Activated CD8-positive, alpha-beta T cell treated with anti-CD3 and anti-CD28 coated beads, Interleukin-2, amount 10 ng/mL, durations not matched to agents 7 days and 5 days (primary cell): ENCODE results near the gene PSEN1. TPM values are rescaled to one million over a fixed set of nuclear protein-coding genes. Genes with fewer than 3 reads are reported as not detected.

Experiments
- ATAC-seq: fragments of 150-1000 bp; cut with Tn5 transposase; one replicate; pipeline ENCODE4 v1.10.0; 2021; ENCODE audit warnings: moderate library complexity
- CTCF ChIA-PET: fragments of 350-600 bp; sonication (Branson Sonifier 250); formaldehyde crosslinking; loops from one replicate; lab custom pipeline; 2021; ENCODE audit warnings: antibody characterized with exemption; lab: Charles Lee
- POLR2A ChIA-PET: fragments of 350-600 bp; sonication (Branson Sonifier 250); formaldehyde crosslinking; loops from one replicate; lab custom pipeline; 2021; ENCODE audit warnings: antibody characterized with exemption; lab: Charles Lee
- DNase-seq: peaks from one replicate; pipeline ENCODE4 v3.0.0-alpha.2; 2020
- H3K27ac Mint-ChIP-seq: one replicate; pipeline ENCODE4 v1.8.0; 2021; ENCODE audit warnings: mild to moderate bottlenecking, mixed read lengths
- H3K27me3 Mint-ChIP-seq: one replicate; pipeline ENCODE4 v1.8.0; 2021; ENCODE audit warnings: low read depth, mixed read lengths
- H3K36me3 Mint-ChIP-seq: one replicate; pipeline ENCODE4 v1.8.0; 2021; ENCODE audit warnings: low read depth, mixed read lengths
- H3K4me1 Mint-ChIP-seq: one replicate; pipeline ENCODE4 v1.8.0; 2021; ENCODE audit warnings: low read depth, mixed read lengths
- H3K4me3 Mint-ChIP-seq: one replicate; pipeline ENCODE4 v1.8.0; 2021; ENCODE audit warnings: mild to moderate bottlenecking, mixed read lengths
- H3K9me3 Mint-ChIP-seq: one replicate; pipeline ENCODE4 v1.8.0; 2022; ENCODE audit warnings: mixed read lengths; ENCODE audit not compliant: insufficient read depth
- total RNA-seq, 2 experiments: library from RNA; stranded (reverse); gene quantifications; one replicate each; pipeline ENCODE4 v1.2.3, GENCODE V29; 2021

Gene PSEN1
- total RNA-seq, 2 experiments from 2014 or later, result 33.0 to 33.7 TPM

GRCh38 chr14:73249564-73250316 lies 113.4 kb downstream of the PSEN1 start:
- Mint-ChIP-seq H3K4me3 (no peak overlapping the region), H3K9me3 (no peaks in the 10 kb centered on the region), H3K4me1 (peaks cover 29% of the 10 kb centered on the region), H3K27ac (no peak overlapping the region), H3K36me3 (no peaks in the 10 kb centered on the region), H3K27me3 (peaks cover 14% of the 10 kb centered on the region)
- ChIA-PET POLR2A (no interaction called here), CTCF (no interaction called here)
- DNase-seq (no peak), ATAC-seq (no peak)

GRCh38 chr14:73250317-73250713 lies 114.0 kb downstream of the PSEN1 start:
- H3K9me3 Mint-ChIP-seq, result no peaks in the 10 kb centered on the region
- H3K4me3 Mint-ChIP-seq, result no peak overlapping the region
- ChIA-PET CTCF (no interaction called here), POLR2A (no interaction called here)
- H3K27me3 Mint-ChIP-seq, result peaks cover 10% of the 10 kb centered on the region
- no peak for DNase-seq
- ATAC-seq, result no peak
- H3K36me3 Mint-ChIP-seq, result no peaks in the 10 kb centered on the region
- H3K27ac Mint-ChIP-seq, result no peak overlapping the region
- H3K4me1 Mint-ChIP-seq, result peaks cover 27% of the 10 kb centered on the region

GRCh38 chr14:73250781-73251500 lies 114.6 kb downstream of the PSEN1 start:
- ChIA-PET CTCF (no interaction called here), POLR2A (no interaction called here)
- H3K4me1 Mint-ChIP-seq, result peaks cover 28% of the 10 kb centered on the region
- ATAC-seq (no peak), DNase-seq (no peak)
- H3K27me3 Mint-ChIP-seq, result peaks cover 10% of the 10 kb centered on the region
- no peaks in the 10 kb centered on the region for H3K9me3 Mint-ChIP-seq
- H3K27ac Mint-ChIP-seq, result peak overlapping the region; percentile 40
- no peak overlapping the region for H3K4me3 Mint-ChIP-seq
- H3K36me3 Mint-ChIP-seq, result no peaks in the 10 kb centered on the region

- DNase-seq (no peak), ATAC-seq (no peak)
- H3K4me1 Mint-ChIP-seq, result peaks cover 24% of the 10 kb centered on the region
- ChIA-PET POLR2A (no interaction called here), CTCF (no interaction called here)
- H3K27me3 Mint-ChIP-seq, result peaks cover 9% of the 10 kb centered on the region
- H3K36me3 Mint-ChIP-seq, result no peaks in the 10 kb centered on the region
- no peak overlapping the region for H3K4me3 Mint-ChIP-seq
- H3K27ac Mint-ChIP-seq, result no peak overlapping the region
- H3K9me3 Mint-ChIP-seq, result no peaks in the 10 kb centered on the region
Observed at GRCh38 chr14:73251516-73252215, 115.4 kb downstream of the PSEN1 start.

- Mint-ChIP-seq H3K4me3 (no peak overlapping the region), H3K9me3 (no peaks in the 10 kb centered on the region), H3K36me3 (no peaks in the 10 kb centered on the region), H3K27ac (no peak overlapping the region), H3K4me1 (peaks cover 14% of the 10 kb centered on the region), H3K27me3 (peaks cover 2% of the 10 kb centered on the region)
- ChIA-PET POLR2A (no interaction called here), CTCF (no interaction called here)
- ATAC-seq (no peak), DNase-seq (no peak)
Observed at GRCh38 chr14:73252491-73253322, 116.4 kb downstream of the PSEN1 start.

- Mint-ChIP-seq H3K9me3 (no peaks in the 10 kb centered on the region), H3K4me1 (peaks cover 9% of the 10 kb centered on the region), H3K27me3 (peaks cover 2% of the 10 kb centered on the region), H3K27ac (no peak overlapping the region), H3K4me3 (no peak overlapping the region), H3K36me3 (no peaks in the 10 kb centered on the region)
- CTCF ChIA-PET, result no interaction called here
- ATAC-seq (no peak), DNase-seq (no peak)
- POLR2A ChIA-PET, result no interaction called here
Observed at GRCh38 chr14:73253323-73253610, 117.0 kb downstream of the PSEN1 start.

GRCh38 chr14:73253721-73254120 lies 117.4 kb downstream of the PSEN1 start:
- no peak for ATAC-seq
- Mint-ChIP-seq H3K27me3 (peaks cover 2% of the 10 kb centered on the region), H3K9me3 (no peaks in the 10 kb centered on the region), H3K36me3 (no peaks in the 10 kb centered on the region), H3K4me3 (no peak overlapping the region), H3K4me1 (peaks cover 5% of the 10 kb centered on the region), H3K27ac (no peak overlapping the region)
- DNase-seq, result no peak
- POLR2A ChIA-PET, result no interaction called here
- CTCF ChIA-PET, result no interaction called here

GRCh38 chr14:73254247-73255004 lies 118.1 kb downstream of the PSEN1 start:
- Mint-ChIP-seq H3K9me3 (no peaks in the 10 kb centered on the region), H3K4me3 (no peak overlapping the region), H3K36me3 (no peaks in the 10 kb centered on the region), H3K27me3 (no peaks in the 10 kb centered on the region), H3K27ac (no peak overlapping the region), H3K4me1 (peaks cover 3% of the 10 kb centered on the region)
- ATAC-seq, result no peak
- POLR2A ChIA-PET, result no interaction called here
- no peak for DNase-seq
- CTCF ChIA-PET, result no interaction called here

- peaks cover 3% of the 10 kb centered on the region for H3K4me1 Mint-ChIP-seq
- H3K27me3 Mint-ChIP-seq, result no peaks in the 10 kb centered on the region
- no peak for DNase-seq
- no peak overlapping the region for H3K4me3 Mint-ChIP-seq
- CTCF ChIA-PET, result no interaction called here
- no peak for ATAC-seq
- H3K27ac Mint-ChIP-seq, result no peak overlapping the region
- POLR2A ChIA-PET, result no interaction called here
- H3K36me3 Mint-ChIP-seq, result no peaks in the 10 kb centered on the region
- H3K9me3 Mint-ChIP-seq, result no peaks in the 10 kb centered on the region
Observed at GRCh38 chr14:73255005-73255400, 118.7 kb downstream of the PSEN1 start.

GRCh38 chr14:73255693-73256225 lies 119.5 kb downstream of the PSEN1 start:
- CTCF ChIA-PET, result no interaction called here
- H3K4me1 Mint-ChIP-seq, result peaks cover 3% of the 10 kb centered on the region
- no peaks in the 10 kb centered on the region for H3K27me3 Mint-ChIP-seq
- ATAC-seq, result no peak
- H3K9me3 Mint-ChIP-seq, result no peaks in the 10 kb centered on the region
- H3K4me3 Mint-ChIP-seq, result no peak overlapping the region
- DNase-seq, result no peak
- POLR2A ChIA-PET, result no interaction called here
- H3K27ac Mint-ChIP-seq, result no peak overlapping the region
- H3K36me3 Mint-ChIP-seq, result no peaks in the 10 kb centered on the region

GRCh38 chr14:73258076-73258475 lies 121.8 kb downstream of the PSEN1 start:
- ATAC-seq, result no peak
- ChIA-PET POLR2A (no interaction called here), CTCF (no interaction called here)

More at GRCh38 chr14:73258076-73258475, 121.8 kb downstream of the PSEN1 start:
- DNase-seq, result no peak
- Mint-ChIP-seq H3K36me3 (no peaks in the 10 kb centered on the region), H3K4me1 (peaks cover 3% of the 10 kb centered on the region), H3K9me3 (no peaks in the 10 kb centered on the region), H3K4me3 (no peak overlapping the region), H3K27ac (no peak overlapping the region), H3K27me3 (no peaks in the 10 kb centered on the region)
